Measurements from ENCODE around the gene STIL. TPM values are rescaled to one million over a fixed set of nuclear protein-coding genes. Genes with fewer than 3 reads are reported as not detected.
A peak's percentile ranks its signal among the peaks of the same experiment; 100 is the strongest.

STIL gene
- total and polyA plus RNA-seq, 2 of the 13 experiments (the other 11 are each of a cell fraction or from before 2014, with no cell fraction given): 13.7 to 18.6 TPM

DNA sequence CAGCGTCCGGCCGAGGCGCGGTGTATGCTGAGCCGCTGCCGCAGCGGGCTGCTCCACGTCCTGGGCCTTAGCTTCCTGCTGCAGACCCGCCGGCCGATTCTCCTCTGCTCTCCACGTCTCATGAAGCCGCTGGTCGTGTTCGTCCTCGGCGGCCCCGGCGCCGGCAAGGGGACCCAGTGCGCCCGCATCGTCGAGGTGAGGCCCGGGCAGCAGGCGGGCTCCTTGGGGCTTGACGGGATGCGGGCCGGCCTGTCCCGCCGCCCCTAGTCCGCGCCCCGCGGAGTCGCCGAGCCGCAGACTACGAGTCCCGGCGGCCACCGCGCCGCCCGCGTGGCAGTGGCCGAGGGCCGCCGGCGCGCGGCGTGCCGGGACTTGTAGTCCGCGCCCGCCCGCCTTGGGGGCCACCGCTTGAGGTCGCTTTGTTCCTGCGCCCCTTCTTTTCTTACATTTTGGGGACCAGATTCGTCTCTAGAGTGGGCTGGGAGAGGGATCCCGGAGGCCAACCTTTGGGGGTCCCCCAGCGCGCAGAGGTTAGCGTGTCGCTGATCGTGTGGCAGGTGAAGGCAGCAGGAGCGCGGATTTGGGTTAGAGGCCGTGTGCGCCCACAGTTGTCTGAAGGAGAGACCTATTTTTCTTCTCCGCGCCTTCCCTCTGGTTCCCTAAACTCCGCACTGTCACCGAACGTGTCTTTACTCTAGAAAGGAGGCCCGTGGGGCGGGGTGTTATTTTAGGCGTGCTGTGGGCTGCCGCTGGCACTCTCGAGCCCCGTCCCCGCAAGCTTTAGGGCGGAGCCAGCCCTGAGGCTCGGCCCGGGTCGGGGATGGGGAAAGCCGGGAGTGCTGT lies 20.2 kb upstream of the STIL start (continued):
- no peak for TF ChIP-seq ZNF251 (CRISPR knock-in tag; IDR thresholded peaks at IDR 0.05)
- TF ChIP-seq ZNF678 (CRISPR knock-in tag; IDR thresholded peaks at IDR 0.05): no peak; the same call in 1 of the 2 replicates
- TF ChIP-seq KLF15 (CRISPR knock-in tag; IDR thresholded peaks at IDR 0.05; ENCODE audit: borderline replicate concordance): no peak
- no peak for TF ChIP-seq GPN1 (CRISPR knock-in tag; IDR thresholded peaks at IDR 0.05; ENCODE audit: borderline replicate concordance)
- TF ChIP-seq ZNF30 (CRISPR knock-in tag; IDR thresholded peaks at IDR 0.05): no peak
- no peak for TF ChIP-seq ZNF451 (CRISPR knock-in tag; IDR thresholded peaks at IDR 0.05)
- no peak for TF ChIP-seq SRF (IDR thresholded peaks at IDR 0.05; ENCODE audit: low read depth, low read length)
- no peak for TF ChIP-seq ZNF7 (CRISPR knock-in tag; IDR thresholded peaks at IDR 0.05)
- TF ChIP-seq, protein P1, sequence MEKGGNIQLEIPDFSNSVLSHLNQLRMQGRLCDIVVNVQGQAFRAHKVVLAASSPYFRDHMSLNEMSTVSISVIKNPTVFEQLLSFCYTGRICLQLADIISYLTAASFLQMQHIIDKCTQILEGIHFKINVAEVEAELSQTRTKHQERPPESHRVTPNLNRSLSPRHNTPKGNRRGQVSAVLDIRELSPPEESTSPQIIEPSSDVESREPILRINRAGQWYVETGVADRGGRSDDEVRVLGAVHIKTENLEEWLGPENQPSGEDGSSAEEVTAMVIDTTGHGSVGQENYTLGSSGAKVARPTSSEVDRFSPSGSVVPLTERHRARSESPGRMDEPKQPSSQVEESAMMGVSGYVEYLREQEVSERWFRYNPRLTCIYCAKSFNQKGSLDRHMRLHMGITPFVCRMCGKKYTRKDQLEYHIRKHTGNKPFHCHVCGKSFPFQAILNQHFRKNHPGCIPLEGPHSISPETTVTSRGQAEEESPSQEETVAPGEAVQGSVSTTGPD (CRISPR knock-in tag; IDR thresholded peaks at IDR 0.05): no peak
- TF ChIP-seq CCDC6 (CRISPR knock-in tag; IDR thresholded peaks at IDR 0.05): peak; percentile 47; the same call in 1 of the 2 replicates
- TF ChIP-seq, protein P2, sequence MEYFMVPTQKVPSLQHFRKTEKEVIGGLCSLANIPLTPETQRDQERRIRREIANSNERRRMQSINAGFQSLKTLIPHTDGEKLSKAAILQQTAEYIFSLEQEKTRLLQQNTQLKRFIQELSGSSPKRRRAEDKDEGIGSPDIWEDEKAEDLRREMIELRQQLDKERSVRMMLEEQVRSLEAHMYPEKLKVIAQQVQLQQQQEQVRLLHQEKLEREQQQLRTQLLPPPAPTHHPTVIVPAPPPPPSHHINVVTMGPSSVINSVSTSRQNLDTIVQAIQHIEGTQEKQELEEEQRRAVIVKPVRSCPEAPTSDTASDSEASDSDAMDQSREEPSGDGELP (IDR thresholded peaks at IDR 0.05; ENCODE audit: borderline replicate concordance, low read depth): no peak
- TF ChIP-seq XRCC5 (optimal IDR thresholded peaks at IDR 0.05; ENCODE audit: low read length): peak; percentile 78
- peak; percentile 16 for TF ChIP-seq HNRNPK (IDR thresholded peaks at IDR 0.05; ENCODE audit: low read depth, low read length, poor library complexity, severe bottlenecking)
- TF ChIP-seq MTA3 (CRISPR knock-in tag; IDR thresholded peaks at IDR 0.05): no peak
- TF ChIP-seq, protein P3, sequence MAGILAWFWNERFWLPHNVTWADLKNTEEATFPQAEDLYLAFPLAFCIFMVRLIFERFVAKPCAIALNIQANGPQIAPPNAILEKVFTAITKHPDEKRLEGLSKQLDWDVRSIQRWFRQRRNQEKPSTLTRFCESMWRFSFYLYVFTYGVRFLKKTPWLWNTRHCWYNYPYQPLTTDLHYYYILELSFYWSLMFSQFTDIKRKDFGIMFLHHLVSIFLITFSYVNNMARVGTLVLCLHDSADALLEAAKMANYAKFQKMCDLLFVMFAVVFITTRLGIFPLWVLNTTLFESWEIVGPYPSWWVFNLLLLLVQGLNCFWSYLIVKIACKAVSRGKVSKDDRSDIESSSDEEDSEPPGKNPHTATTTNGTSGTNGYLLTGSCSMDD (CRISPR knock-in tag; IDR thresholded peaks at IDR 0.05): no peak
- 0 out of 2 replicates have a peak, but pooled peaks have one; percentile 27 for TF ChIP-seq ATF1 (CRISPR knock-in tag; IDR thresholded peaks at IDR 0.05)
- TF ChIP-seq SOX5 (CRISPR knock-in tag; IDR thresholded peaks at IDR 0.05; ENCODE audit: borderline replicate concordance): no peak
- TF ChIP-seq, protein P4, sequence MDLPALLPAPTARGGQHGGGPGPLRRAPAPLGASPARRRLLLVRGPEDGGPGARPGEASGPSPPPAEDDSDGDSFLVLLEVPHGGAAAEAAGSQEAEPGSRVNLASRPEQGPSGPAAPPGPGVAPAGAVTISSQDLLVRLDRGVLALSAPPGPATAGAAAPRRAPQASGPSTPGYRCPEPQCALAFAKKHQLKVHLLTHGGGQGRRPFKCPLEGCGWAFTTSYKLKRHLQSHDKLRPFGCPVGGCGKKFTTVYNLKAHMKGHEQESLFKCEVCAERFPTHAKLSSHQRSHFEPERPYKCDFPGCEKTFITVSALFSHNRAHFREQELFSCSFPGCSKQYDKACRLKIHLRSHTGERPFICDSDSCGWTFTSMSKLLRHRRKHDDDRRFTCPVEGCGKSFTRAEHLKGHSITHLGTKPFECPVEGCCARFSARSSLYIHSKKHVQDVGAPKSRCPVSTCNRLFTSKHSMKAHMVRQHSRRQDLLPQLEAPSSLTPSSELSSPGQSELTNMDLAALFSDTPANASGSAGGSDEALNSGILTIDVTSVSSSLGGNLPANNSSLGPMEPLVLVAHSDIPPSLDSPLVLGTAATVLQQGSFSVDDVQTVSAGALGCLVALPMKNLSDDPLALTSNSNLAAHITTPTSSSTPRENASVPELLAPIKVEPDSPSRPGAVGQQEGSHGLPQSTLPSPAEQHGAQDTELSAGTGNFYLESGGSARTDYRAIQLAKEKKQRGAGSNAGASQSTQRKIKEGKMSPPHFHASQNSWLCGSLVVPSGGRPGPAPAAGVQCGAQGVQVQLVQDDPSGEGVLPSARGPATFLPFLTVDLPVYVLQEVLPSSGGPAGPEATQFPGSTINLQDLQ (CRISPR knock-in tag; IDR thresholded peaks at IDR 0.05): 0 out of 2 replicates have a peak, but pooled peaks have one; percentile 62
- peak; percentile 88 for TF ChIP-seq ZFAT (CRISPR knock-in tag; conservative IDR thresholded peaks at IDR 0.05)
- no peak for TF ChIP-seq MATR3 (CRISPR knock-in tag; IDR thresholded peaks at IDR 0.05)
- no peak for TF ChIP-seq MTA1 (CRISPR knock-in tag; IDR thresholded peaks at IDR 0.05; ENCODE audit: borderline replicate concordance)
- TF ChIP-seq MEIS2 (CRISPR knock-in tag; IDR thresholded peaks at IDR 0.05): 0 out of 2 replicates have a peak, but pooled peaks have one; percentile 82
- TF ChIP-seq, protein P5, sequence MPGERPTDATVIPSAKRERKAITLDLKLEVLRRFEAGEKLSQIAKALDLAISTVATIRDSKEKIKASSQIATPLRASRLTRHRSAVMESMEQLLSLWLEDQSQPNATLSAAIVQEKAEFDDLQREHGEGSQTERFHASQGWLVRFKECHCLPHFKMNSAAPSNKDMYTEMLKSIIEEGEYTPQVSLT (CRISPR knock-in tag; IDR thresholded peaks at IDR 0.05; ENCODE audit: borderline replicate concordance, low read depth): no peak
- TF ChIP-seq SRSF1 (optimal IDR thresholded peaks at IDR 0.05; ENCODE audit: low read depth, low read length): peak; percentile 58

Measured in HepG2 (cell line).